NCI-H146 treated with DMSO at 0.1 percent for 48 hours (cell line): Measurements from ENCODE around the gene FHOD3.

Experiments
- DNase-seq: peaks from one replicate; lab custom pipeline; 2025; ENCODE audit not compliant: unreplicated experiment; lab: John Stamatoyannopoulos, UW

The FHOD3 gene

GRCh38 chr18:36580874-36581750 is 283.6 kb downstream of the FHOD3 start:
- no peak for DNase-seq

- DNase-seq, result no peak
These were observed 285.7 kb downstream of the FHOD3 start for GRCh38 chr18:36582988-36583745.

GRCh38 chr18:36589857-36590543 is 292.5 kb downstream of the FHOD3 start:
- no peak for DNase-seq

GRCh38 chr18:36590621-36591580 is 293.4 kb downstream of the FHOD3 start:
- no peak for DNase-seq

GRCh38 chr18:36592282-36592681 is 294.8 kb downstream of the FHOD3 start:
- DNase-seq, result no peak

GRCh38 chr18:36593001-36593400 is 295.5 kb downstream of the FHOD3 start:
- DNase-seq, result no peak

- no peak for DNase-seq
These were observed 296.1 kb downstream of the FHOD3 start for GRCh38 chr18:36593641-36594040.

GRCh38 chr18:36594621-36595020 is 297.1 kb downstream of the FHOD3 start:
- DNase-seq, result no peak

GRCh38 chr18:36595046-36595817 is 297.7 kb downstream of the FHOD3 start:
- DNase-seq, result no peak

GRCh38 chr18:36595818-36596215 is 298.3 kb downstream of the FHOD3 start:
- DNase-seq, result no peak

GRCh38 chr18:36597636-36598035 is 300.1 kb downstream of the FHOD3 start:
- no peak for DNase-seq

GRCh38 chr18:36600548-36600947 is 303.0 kb downstream of the FHOD3 start:
- DNase-seq, result no peak

- DNase-seq, result no peak
These were observed 303.8 kb downstream of the FHOD3 start for GRCh38 chr18:36601316-36601715.

- DNase-seq, result no peak
These were observed 304.6 kb downstream of the FHOD3 start for GRCh38 chr18:36602071-36602470.

- DNase-seq, result no peak
These were observed 305.1 kb downstream of the FHOD3 start for GRCh38 chr18:36602620-36603019.

- DNase-seq, result no peak
These were observed 310.6 kb downstream of the FHOD3 start for GRCh38 chr18:36608107-36608506.

- DNase-seq, result peak; percentile 75
These were observed 312.7 kb downstream of the FHOD3 start for GRCh38 chr18:36610258-36610657.

GRCh38 chr18:36610661-36611060 is 313.1 kb downstream of the FHOD3 start:
- DNase-seq, result peak; percentile 72

- no peak for DNase-seq
These were observed 315.6 kb downstream of the FHOD3 start for GRCh38 chr18:36613069-36613468.

- no peak for DNase-seq
These were observed 316.3 kb downstream of the FHOD3 start for GRCh38 chr18:36613810-36614209.
